Subcutaneous adipose tissue (tissue), 4 donors: ENCODE results near the gene FAM9B. TPM values are rescaled to one million over a fixed set of nuclear protein-coding genes. Genes with fewer than 3 reads are reported as not detected.

ENCODE experiments used
- total RNA-seq, 4 donors: library from RNA; depleted of rRNA; stranded (reverse); fragments of >200 nt; gene quantifications; one replicate each; pipeline ENCODE4 v1.1.0, GENCODE V29; 2016
- TF ChIP-seq, protein P1 (sequence below): fragments of 450-650 bp; IDR thresholded peaks from one replicate; pipeline ENCODE4 v1.5.1; 2016; ENCODE audit warnings: low read depth, mild to moderate bottlenecking, control low read depth, antibody characterized with exemption, moderate library complexity

Gene FAM9B
- total RNA-seq, 4 donors from 2014 or later, result not detected

DNA sequence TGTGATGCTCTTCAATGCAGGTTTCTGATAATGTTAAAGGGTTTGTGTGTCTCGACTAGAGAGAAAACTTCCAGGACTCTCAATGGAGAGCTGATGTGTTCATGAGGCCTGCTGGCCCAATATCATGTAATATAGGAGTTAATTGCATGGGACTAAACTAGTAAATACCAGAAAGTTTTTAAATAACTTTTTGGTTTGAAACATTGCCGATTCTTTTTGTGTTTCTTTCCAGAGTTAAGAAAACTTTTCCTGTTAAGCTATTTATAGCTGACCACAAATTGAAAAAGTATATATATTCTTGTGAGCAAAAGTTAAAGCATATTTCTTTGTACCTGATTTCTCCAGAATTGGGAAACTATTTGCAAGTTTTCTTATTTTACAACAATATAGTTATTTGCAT is 49.7 kb downstream of the FAM9B start:
- TF ChIP-seq, protein P1, sequence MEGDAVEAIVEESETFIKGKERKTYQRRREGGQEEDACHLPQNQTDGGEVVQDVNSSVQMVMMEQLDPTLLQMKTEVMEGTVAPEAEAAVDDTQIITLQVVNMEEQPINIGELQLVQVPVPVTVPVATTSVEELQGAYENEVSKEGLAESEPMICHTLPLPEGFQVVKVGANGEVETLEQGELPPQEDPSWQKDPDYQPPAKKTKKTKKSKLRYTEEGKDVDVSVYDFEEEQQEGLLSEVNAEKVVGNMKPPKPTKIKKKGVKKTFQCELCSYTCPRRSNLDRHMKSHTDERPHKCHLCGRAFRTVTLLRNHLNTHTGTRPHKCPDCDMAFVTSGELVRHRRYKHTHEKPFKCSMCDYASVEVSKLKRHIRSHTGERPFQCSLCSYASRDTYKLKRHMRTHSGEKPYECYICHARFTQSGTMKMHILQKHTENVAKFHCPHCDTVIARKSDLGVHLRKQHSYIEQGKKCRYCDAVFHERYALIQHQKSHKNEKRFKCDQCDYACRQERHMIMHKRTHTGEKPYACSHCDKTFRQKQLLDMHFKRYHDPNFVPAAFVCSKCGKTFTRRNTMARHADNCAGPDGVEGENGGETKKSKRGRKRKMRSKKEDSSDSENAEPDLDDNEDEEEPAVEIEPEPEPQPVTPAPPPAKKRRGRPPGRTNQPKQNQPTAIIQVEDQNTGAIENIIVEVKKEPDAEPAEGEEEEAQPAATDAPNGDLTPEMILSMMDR, result no peak

DNA sequence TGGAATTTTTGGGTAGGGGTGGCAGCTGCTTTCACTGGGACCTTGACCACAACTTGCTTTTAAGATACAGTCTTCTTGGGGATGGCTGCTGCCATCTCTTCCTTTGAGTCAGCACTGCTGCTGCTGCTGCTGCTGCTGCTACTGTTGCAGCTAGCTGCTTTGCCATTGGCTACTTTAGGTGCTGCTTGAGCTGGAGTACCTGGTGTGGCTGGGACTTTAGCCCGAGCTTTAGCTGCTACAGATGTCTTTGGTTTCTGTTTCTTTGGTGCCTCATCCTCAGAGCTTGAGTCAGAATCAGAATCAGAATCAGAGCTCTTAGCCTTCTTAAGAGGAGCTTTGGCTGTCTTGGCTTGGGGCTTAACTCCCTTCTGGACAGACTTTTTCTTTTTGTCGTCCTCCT is 52.2 kb downstream of the FAM9B start:
- TF ChIP-seq, protein P1, result no peak

DNA sequence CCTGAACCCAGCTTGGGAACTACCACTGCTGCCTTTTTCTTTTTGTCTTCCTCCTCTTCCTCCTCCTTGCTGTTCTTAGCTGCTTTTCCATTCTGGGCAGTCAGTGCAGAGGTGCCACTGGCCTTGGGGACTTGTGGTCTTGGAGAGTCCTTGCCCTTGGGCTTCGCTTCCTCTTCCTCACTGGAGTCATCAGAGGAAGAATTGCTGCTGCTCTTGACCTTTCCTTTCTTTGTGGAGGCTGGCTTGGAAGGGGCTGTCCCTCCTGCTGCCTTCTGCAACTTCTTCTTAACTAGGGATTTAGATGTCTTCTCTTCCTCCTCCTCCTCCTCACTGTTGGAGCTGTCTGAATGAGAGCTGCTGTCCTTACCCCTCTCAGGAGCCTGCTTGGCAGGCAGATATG is 53.2 kb downstream of the FAM9B start:
- TF ChIP-seq, protein P1, result no peak

Other genes starting within 250 kb of the FAM9B start
- gene FAM9A, start 232.7 kb downstream of the FAM9B start, total RNA-seq, result not detected